SK-MEL-5 (cell line): ENCODE measurements around the gene ABCA2. TPM values are rescaled to one million over a fixed set of nuclear protein-coding genes. Genes with fewer than 3 reads are reported as not detected.

ENCODE experiments used
- DNase-seq: peaks from one replicate; pipeline ENCODE4 v3.0.0-alpha.2; 2016; ENCODE audit warnings: low read depth, low spot score
- in situ Hi-C: cut with HindIII; loops from 2 replicates; pipeline ENCODE4 v1.10.0; 2016; ENCODE audit warnings: low sequenced_read_pairs, high pct_unique_total_duplicates, low pct_unique_long_range_greater_than_20kb
- total RNA-seq: library from RNA; depleted of rRNA; stranded (reverse); fragments of >200 nt; shearing (Covaris generic); gene quantifications from 2 replicates; pipeline ENCODE4 v1.2.3, GENCODE V29; 2014

ABCA2 gene
- total RNA-seq, 1 experiment from 2014 or later, result 8.6 TPM

DNA sequence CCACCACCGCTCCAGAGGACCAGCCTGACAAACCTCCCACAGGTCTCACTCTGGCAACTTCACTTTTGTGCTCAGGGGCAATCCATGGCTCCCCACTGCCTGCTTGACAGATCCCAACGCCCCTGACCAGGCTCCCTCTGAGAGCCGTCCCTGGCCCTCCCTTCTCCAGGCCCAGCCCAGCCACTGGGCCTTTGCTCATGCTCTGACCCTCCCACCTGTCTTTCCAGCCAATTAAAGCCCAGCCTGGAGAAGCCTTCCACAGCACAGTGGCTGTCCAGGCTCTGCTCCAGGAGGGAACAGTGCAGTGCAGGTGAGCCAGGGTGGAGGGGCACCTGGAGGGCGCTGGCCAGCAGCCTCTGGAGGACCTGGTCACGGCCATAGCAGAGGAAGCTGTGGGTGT is 22.5 kb upstream of the ABCA2 start:
- in situ Hi-C loops, result no loop called here
- no peak for DNase-seq

DNA sequence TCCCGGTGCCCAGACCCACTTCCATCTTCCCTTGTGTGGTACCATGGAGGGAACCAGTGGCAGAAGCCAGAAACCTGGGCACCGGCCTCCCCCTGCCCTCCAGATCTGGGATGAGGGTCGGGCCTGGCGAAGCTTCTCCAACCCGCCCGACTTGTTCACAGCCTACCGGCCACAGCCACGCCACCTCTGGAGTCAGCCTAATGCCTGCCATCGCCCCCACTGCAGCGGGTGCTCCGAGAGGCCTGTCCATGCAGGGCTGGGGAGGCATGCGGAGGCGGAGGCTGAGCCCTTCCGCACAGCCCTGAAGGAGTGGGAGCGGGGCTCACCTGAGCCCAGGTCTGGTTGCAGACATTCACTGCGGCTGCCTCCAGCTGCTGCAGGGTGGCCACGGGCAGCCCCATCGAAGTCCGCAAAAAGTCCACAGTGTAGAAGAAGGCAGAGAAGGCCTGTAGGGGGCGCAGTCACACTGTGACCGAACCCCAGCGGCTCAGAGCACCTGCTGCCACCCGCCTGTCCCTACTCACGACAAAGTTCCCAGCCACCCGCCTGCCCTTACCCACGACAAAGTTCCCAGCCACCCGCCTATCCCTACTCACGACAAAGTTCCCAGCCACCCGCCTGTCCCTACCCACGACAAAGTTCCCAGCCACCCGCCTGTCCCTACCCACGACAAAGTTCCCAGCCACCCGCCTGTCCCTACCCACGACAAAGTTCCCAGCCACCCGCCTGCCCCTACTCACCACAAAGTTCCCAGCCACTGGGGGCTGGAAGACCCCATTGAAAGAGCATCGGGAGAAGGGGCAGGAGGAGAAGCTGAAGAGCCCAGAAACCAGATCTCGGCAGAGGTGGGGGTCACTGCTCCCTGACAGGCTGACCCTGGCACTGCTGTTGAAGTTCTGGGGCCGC is 21.8 kb upstream of the ABCA2 start:
- DNase-seq, result peak; percentile 66
- in situ Hi-C loops, result loop anchor here (25.0 kb wide), 1 partner anchor 112 kb away; the partner anchor contains the start of genes C8G and FBXW5

DNA sequence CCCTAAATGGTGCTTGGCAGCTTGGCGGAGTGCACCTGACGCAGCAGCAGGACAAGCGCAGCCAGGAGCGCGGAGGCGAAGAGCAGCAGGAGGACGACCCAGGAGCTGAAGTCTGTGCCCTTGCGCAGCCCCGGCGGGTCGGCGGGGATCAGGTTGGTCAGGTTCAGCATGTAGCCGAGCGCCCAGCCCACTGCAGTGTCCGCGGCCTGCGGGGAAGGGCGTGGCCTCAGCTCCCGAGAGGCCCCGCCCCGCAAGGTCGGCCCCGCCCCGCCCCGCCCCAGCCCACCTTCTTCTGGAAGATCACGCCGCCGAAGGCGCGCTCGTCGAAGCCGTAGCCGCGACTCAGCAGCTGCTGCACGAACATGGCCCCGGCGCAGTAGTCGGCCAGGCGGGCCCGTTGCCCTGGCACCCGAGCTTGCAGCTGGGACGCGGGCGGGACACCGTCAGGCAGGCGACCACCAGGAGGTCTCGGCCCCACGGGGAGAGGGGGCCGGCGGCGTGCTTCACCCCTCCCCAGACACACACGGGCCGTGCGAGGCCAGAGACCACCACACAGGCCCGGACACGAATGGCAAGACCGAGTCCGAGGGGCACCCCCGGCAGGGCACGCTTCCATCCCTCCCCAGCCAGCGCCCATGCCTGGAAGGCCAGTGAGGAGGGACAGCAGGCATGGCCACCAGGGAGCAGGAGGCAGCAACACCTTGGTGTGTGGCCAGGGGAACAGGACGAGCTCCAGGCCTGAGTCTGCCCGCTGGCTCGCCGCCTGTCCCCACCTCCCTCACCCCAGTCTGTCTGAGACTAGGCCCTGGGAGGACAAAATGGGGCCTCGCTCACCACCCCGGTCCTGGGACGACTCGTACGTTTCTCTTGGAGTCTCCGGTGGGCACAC is 20.9 kb upstream of the ABCA2 start:
- DNase-seq, result peak; percentile 22
- in situ Hi-C loops, result loop anchor here (25.0 kb wide), 1 partner anchor 112 kb away; the partner anchor contains the start of genes C8G and FBXW5

DNA sequence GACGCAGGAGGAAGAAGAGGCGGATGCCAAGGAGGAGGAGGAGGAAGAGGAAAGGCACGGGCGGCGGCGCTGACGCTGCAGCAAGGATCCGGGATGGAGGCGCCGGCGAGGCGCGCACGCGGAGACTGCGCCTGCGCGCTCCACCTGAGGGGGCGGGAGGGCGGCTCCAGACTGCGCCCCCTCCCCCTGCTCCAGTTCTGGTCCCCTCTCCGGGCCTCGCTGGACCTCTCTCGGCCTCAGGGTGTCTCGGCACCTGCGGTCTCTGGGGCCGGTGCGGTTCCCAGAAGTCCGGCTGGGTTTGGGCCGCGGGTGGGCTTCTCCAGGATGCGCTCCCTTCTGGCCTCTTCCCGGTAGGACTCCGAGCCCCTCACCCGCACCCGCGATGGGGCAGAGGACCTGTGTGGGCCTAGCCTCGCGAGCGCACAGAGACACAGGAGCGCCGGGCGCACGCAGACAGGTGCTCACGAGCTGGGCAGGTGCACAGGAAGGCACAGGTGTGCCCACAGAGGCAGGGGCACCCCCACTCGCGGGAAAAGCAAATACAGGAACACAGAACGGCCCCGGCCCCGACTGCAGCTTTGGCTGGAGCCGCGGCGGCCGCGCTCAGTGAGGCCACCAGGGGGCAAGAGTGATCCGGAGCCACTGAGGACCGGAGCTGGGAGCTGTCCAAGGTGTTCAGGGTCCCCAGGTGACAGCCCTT is 18.2 kb upstream of the ABCA2 start, which contains the start of gene NPDC1:
TSS of gene NPDC1 (minus strand) at position 90 of the 700 bp plus-strand sequence. CDS start 188 bp downstream, outside the sequence.
- peak; percentile 76 for DNase-seq
- in situ Hi-C loops, result loop anchor here (25.0 kb wide), 1 partner anchor 109 kb away; the partner anchor contains the start of genes C8G and FBXW5

DNA sequence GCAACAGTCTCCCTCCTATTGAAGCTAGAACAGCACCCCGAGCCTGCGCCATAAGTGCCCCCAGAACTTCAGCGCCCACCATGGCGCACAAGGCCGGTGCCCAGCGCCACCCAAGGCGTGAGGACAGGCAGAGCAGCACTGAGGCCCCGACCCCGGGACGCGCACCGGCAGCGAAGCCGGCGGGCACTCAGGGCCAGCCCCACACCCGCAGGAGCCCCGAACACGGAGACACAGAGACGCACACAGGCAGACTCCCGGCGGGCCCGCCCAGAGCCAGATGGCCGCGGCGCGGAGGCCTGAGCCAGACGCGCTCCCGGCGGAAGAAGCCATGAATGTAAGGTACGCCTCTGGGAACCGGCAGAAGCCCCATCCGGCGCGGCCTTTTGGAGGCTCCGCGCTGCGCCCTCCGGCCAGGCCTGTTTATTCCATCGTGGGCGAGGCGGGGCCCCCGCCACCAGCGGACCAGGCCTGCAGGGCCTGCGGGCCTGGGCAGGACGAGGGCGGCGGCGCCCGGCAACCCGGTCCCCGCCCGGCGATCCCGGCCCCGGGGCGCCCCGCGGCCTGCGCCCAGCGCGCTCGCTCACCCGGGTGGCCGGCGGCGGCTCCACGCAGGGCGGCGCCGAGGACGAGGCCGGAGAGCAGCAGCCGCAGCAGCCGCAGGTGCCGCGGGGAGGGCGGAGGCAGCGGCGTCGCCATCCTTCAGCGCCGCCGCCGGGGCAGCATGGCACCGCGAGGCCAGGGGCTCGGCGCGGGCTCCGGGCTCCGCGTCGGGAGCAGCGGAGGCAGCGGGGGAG is 17.5 kb upstream of the ABCA2 start:
- in situ Hi-C loops, result loop anchor here (25.0 kb wide), 1 partner anchor 108 kb away; the partner anchor contains the start of genes C8G and FBXW5
- no peak for DNase-seq

DNA sequence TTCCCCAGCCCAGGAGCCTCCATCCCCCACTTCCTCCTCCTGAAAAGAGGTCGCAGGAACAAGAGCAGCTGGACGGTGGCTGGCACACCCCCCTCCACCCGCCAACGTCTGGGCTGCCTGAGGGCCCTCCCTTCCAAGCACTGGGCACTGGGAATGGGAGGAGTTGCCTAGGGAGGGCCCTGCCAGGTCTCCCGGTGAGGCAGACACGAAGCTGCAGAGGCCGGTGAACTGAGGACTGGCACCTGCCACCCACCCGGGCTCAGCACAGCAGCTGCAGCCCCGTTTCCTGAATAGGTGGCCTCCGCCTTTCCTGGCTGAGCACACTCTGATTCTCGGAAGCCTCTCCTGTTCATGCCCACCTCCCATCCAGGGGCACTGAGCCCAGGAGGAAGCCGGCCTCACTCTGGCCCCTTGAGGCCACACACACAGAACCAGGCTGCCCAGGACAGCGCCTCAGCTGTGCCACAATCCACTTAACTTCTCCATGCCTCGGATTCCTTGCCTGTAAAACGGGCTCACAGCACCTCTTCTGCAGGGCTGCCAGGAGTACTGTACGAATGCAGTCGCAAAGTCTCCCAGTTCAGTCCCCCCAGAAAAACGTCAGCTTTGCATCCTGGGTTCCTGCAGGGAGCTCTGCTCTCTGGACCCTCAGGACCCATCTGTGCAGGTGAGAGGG is 16.6 kb upstream of the ABCA2 start:
- in situ Hi-C loops, result loop anchor here (25.0 kb wide), 1 partner anchor 107 kb away; the partner anchor contains the start of genes C8G and FBXW5
- DNase-seq, result no peak

DNA sequence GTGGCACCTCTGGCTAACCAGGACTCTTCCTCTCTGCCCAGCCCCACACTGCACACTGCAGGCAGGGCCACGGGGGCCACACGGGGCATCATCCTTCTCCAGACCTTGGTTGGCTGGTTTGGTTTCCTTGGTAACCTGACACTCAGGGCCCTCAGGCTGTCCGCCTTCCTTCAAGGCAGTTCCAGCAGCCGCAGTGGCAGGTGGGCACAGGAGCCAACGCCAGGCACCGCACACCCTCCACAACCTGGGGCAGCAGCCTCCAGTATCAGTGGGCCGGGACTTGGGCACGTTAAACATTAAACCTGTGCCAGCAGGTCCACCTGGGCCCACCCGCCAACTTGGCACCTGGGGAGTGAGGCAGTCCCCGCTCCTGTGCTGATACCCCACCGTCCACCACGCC is 16.0 kb upstream of the ABCA2 start:
- in situ Hi-C loops, result loop anchor here (25.0 kb wide), 1 partner anchor 107 kb away; the partner anchor contains the start of genes C8G and FBXW5
- no peak for DNase-seq

DNA sequence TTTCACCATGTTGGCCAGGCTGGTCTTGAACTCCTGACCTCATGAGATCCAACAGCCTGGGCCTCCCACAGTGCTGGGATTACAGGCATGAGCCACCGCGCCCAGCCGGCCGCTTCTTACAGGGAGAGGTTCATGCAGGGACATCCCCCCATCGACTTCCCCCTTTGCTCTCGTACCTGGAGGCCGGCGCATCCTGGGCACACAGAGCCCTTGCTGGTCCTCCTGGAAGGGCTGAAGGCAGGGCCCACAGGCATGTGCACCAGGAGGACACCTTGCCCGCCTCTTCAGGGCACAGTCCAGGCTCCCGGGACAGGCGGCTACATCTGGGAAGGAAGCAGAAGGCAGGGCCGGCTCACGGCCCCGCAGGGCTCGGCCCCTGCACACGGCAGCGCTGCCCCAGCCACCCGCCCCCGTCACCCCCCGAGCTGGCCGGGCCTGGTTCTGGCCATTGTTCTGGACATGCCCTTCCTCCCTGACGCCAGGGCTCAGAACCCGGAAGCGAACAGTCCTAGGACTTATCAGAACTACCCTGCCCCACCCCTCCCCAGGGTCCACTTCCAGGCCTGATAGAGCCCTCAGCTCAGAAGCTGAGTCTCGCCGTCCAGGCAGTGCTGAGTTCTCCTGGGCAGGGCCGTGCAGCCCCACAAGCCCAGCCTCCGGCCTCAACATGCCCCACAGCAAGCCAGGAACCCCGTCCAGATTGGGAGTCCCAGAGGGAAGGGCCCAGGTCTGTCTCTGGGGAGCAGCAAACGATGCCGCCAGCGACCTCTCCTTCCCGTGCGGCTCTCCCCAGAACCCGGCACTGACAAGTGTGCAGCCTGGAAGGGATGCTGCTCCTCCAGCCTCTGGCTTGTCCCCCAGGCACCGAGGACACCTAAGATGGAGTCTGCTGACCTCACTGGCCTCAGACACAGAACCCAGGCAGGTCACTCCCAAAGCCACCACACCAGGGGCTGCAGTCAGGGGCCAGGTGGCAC is 15.0 kb upstream of the ABCA2 start:
- in situ Hi-C loops, result loop anchor here (25.0 kb wide), 1 partner anchor 106 kb away; the partner anchor contains the start of genes C8G and FBXW5
- no peak for DNase-seq

DNA sequence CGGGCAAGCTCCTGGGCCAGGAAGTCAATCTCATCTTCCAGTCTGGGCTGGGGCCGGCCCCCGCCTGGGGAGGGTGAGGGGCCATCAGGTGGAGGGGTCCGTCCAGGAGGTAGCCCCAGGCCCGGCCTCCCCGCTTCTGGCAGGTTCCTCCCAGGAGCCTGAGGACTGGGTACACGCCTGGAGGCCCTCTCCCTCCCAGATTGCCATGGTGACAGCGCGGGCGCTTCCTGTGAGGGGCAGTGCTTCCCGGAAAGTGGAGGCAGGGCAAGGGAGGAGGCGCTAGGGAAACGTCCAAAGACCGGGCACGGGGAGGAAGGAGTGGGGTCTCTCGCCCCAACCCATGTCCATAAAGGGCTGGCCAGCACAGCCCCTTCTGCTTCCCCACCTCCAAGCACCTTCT is 13.1 kb upstream of the ABCA2 start:
- no peak for DNase-seq
- in situ Hi-C loops, result loop anchor here (25.0 kb wide), 1 partner anchor 104 kb away; the partner anchor contains the start of genes C8G and FBXW5

DNA sequence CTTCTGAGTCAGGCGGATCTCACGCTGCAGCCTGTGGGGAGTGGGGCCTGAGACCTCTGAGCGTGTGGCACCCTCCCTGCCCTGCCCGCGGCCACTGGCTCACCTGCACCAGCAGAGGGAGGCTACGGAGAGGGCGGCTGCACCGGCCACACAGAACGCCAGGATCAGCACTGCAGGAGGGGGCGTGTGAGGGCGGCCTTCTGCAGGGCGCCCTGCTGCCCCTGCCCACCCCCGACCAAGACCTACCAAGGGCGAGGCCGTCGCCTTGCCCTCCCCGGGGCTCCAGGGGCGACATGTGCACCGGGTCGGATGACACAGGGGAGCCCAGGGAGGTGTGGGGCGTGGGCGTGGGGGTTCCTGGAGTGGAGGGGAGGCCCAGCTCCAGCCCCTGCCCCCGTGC is 12.5 kb upstream of the ABCA2 start:
- DNase-seq, result no peak
- in situ Hi-C loops, result loop anchor here (25.0 kb wide), 1 partner anchor 103 kb away; the partner anchor contains the start of genes C8G and FBXW5

DNA sequence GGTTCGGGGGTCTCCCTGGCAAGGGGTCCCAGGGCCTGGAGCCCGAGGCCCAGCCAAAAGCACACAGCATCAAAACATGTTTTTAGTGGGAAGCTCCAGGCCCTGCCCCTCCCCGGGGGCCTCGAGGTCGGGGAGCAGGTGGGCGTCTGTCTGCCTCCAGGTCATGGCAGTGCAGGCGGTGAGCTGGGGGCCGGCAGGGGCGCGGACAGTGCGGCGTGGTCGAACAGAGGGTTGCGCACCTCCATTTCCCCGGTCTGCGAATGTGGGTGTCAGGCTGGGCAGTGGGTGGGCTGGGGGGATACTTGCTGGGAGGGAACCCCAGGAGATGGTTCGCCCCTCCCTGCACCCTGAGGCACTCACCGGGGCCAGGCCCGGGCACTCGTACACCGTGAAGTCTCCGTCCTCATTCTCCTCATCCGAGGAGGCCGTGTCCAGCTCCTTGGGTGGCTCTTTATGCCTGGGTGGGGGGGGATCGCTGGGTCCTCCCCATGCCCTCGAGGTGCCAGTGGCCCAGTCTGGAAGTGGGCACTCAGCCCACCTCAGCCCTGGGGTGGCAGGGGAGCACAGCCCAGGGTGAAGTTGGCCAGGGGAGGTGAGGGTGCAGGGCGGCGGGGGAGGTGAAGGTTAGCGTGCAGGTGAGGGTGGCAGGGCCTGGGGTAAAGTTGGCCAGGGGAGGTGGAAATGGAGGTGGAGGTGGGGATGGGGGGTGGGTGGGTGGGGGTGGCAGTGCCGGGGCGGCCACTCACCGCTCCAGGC is 11.8 kb upstream of the ABCA2 start:
- in situ Hi-C loops, result loop anchor here (25.0 kb wide), 1 partner anchor 102 kb away; the partner anchor contains the start of genes C8G and FBXW5
- DNase-seq, result no peak

DNA sequence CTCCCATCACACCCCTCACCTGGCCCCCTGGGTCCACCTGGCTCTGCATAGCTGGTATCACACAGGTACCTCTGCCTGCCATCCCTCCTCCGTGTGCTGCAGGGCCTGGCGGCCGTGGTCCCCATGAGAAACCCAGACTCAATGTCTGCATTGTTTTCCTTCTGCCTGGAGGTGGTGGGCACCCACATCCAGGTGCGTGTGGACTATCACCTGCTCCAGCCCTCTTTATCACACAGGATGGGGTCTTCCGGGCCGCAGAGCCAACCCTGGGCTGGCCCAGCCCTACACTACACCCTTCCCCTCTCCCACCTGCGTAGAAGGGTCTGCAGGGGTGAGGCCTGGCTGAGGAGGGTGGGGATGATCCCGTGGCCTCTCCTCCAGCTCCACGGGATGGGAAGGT is 10.9 kb upstream of the ABCA2 start:
- in situ Hi-C loops, result loop anchor here (25.0 kb wide), 1 partner anchor 102 kb away; the partner anchor contains the start of genes C8G and FBXW5
- no peak for DNase-seq

DNA sequence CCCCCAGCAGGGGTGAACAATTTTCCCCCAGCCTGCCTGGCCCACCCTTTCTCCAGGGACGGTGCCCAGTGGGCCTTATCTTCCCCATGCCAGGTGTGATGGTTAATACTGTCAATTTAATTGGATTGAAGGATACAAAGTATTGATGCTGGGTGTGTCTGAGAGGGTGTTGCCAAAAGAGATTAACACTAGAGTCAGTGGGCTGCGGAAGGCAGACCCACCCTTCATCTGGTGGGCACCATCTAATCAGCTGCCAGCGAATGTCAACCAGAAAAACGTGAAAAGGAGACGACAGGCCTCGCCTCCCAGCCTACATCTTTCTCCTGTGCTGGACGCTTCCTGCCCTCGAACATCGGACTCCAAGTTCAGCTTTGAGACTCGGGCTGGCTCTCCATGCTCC is 9.4 kb upstream of the ABCA2 start:
- DNase-seq, result no peak
- in situ Hi-C loops, result loop anchor here (25.0 kb wide), 1 partner anchor 100 kb away; the partner anchor contains the start of genes C8G and FBXW5

DNA sequence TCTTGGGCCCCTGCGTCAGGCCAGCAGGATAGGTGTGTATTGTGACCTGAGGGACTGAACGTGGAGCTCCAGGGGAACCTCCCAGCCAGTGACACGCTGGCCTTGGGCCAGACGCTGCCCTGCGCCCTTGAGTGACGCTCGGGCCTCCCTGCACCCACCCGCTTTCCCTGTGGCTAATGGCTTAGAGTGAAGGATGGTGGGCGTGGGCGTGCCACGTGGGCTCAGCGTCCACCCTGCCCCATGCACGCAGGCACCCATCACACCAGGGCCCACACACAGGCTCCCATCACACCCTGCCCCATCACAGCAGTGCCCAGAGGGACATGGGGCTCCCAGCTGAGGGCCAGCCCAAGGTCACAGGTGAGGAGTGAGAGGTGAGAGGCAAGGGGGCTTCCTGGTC is 9.0 kb upstream of the ABCA2 start:
- in situ Hi-C loops, result loop anchor here (25.0 kb wide), 1 partner anchor 100 kb away; the partner anchor contains the start of genes C8G and FBXW5

More for the DNA sequence above, 9.0 kb upstream of the ABCA2 start:
- no peak for DNase-seq
